GM23338 (cell line): ENCODE measurements around the gene ASXL2. TPM values are rescaled to one million over a fixed set of nuclear protein-coding genes. Genes with fewer than 3 reads are reported as not detected.

Experiments
- ATAC-seq: fragments of 200-7000 bp; cut with Tn5 transposase; 3 replicates; pipeline ENCODE4 v1.9.1; 2020
- DNase-seq: peaks from one replicate; pipeline ENCODE4 v3.0.0-alpha.2; 2015; ENCODE audit warnings: low spot score
- H2AFZ ChIP-seq: fragments of 200-600 bp; sonication (generic); 2 replicates; pipeline ENCODE4 v1.8.0; 2016; ENCODE audit warnings: antibody characterized with exemption, mild to moderate bottlenecking, moderate library complexity
- H3F3A ChIP-seq: fragments of 200-600 bp; sonication (generic); replicated peaks from 2 replicates; pipeline ENCODE4 v1.8.0; 2017; ENCODE audit warnings: antibody characterized with exemption, mixed run types, low read depth
- H3K27ac ChIP-seq: fragments of 200-600 bp; sonication (generic); 2 replicates; pipeline ENCODE4 v1.6.1; 2016; ENCODE audit warnings: low read depth
- H3K27me3 ChIP-seq: fragments of 200-600 bp; sonication (generic); 2 replicates; pipeline ENCODE4 v1.8.0; 2016; ENCODE audit warnings: mild to moderate bottlenecking, mixed run types, moderate library complexity; ENCODE audit not compliant: insufficient read depth
- H3K36me3 ChIP-seq: fragments of 200-600 bp; sonication (generic); 2 replicates; pipeline ENCODE4 v1.8.0; 2016; ENCODE audit warnings: mild to moderate bottlenecking; ENCODE audit not compliant: insufficient read depth
- H3K4me1 ChIP-seq: fragments of 200-600 bp; sonication (generic); 2 replicates; pipeline ENCODE4 v1.8.0; 2016; ENCODE audit warnings: mild to moderate bottlenecking, moderate library complexity; ENCODE audit not compliant: insufficient read depth
- H3K4me2 ChIP-seq: fragments of 200-600 bp; sonication (generic); 2 replicates; pipeline ENCODE4 v1.7.1; 2017; ENCODE audit warnings: mixed run types
- H3K4me3 ChIP-seq: fragments of 200-600 bp; sonication (generic); 2 replicates; pipeline ENCODE4 v1.6.1; 2016; ENCODE audit warnings: mixed run types
- H3K79me2 ChIP-seq: fragments of 200-600 bp; sonication (generic); replicated peaks from 2 replicates; pipeline ENCODE4 v1.8.0; 2017; ENCODE audit warnings: mild to moderate bottlenecking; ENCODE audit not compliant: insufficient read depth
- H3K9me2 ChIP-seq: fragments of 200-600 bp; sonication (generic); 2 replicates; pipeline ENCODE4 v1.8.0; 2017; ENCODE audit not compliant: insufficient read depth
- H4K20me1 ChIP-seq: fragments of 200-600 bp; sonication (generic); replicated peaks from 2 replicates; pipeline ENCODE4 v1.8.0; 2017; ENCODE audit warnings: mild to moderate bottlenecking; ENCODE audit not compliant: insufficient read depth
- H3K27ac Mint-ChIP-seq: 2 replicates; pipeline ENCODE4 v1.8.0; 2020; ENCODE audit warnings: inconsistent platforms, mild to moderate bottlenecking, moderate library complexity, mixed read lengths
- H3K27me3 Mint-ChIP-seq: 3 replicates; pipeline ENCODE4 v1.8.0; 2022; ENCODE audit warnings: low read depth, mild to moderate bottlenecking, moderate library complexity, mixed read lengths, inconsistent platforms; ENCODE audit not compliant: insufficient read depth, poor library complexity
- H3K36me3 Mint-ChIP-seq: 3 replicates; pipeline ENCODE4 v1.8.0; 2021; ENCODE audit warnings: low read depth, mild to moderate bottlenecking, inconsistent platforms, moderate library complexity, mixed read lengths
- H3K4me1 Mint-ChIP-seq: 3 replicates; pipeline ENCODE4 v1.8.0; 2020; ENCODE audit warnings: mild to moderate bottlenecking, inconsistent platforms, mixed read lengths
- H3K4me3 Mint-ChIP-seq: 3 replicates; pipeline ENCODE4 v1.8.0; 2021; ENCODE audit warnings: moderate library complexity, mild to moderate bottlenecking, inconsistent platforms, mixed read lengths
- H3K9me3 Mint-ChIP-seq: 3 replicates; pipeline ENCODE4 v1.8.0; 2020; ENCODE audit warnings: moderate library complexity, mild to moderate bottlenecking, inconsistent platforms, mixed read lengths
- CTCF ChIP-seq, 2 experiments: fragments of 200-600 bp in 1 of 2; sonication (generic) in 1 of 2; conservative IDR thresholded peaks; 2 replicates each; pipeline versions ENCODE4 v1.5.1 to v1.6.1; 2016 to 2017; ENCODE audit warnings: antibody characterized with exemption in 2 of 2, low read depth in 2 of 2, mild to moderate bottlenecking in 2 of 2, moderate library complexity in 1 of 2
- ETS1 ChIP-seq: IDR thresholded peaks from 2 replicates; pipeline ENCODE4 v1.6.1; 2016; ENCODE audit warnings: antibody characterized with exemption
- EZH2 ChIP-seq: fragments of 200-600 bp; sonication (generic); IDR thresholded peaks from one replicate; pipeline ENCODE4 v1.8.0; 2017; ENCODE audit warnings: antibody characterized with exemption, mild to moderate bottlenecking, low read depth; ENCODE audit not compliant: unreplicated experiment
- EZH2phosphoT487 ChIP-seq: fragments of 200-600 bp; sonication (generic); IDR thresholded peaks from one replicate; pipeline ENCODE4 v1.8.1; 2018; ENCODE audit warnings: antibody characterized with exemption; ENCODE audit not compliant: unreplicated experiment
- JUNB ChIP-seq: IDR thresholded peaks from one replicate; pipeline ENCODE4 v1.6.1; 2016; ENCODE audit warnings: antibody characterized with exemption; ENCODE audit not compliant: unreplicated experiment
- POLR2AphosphoS5 ChIP-seq: IDR thresholded peaks from 2 replicates; pipeline ENCODE4 v1.6.1; 2016; ENCODE audit warnings: antibody characterized with exemption, low read depth
- REST ChIP-seq: IDR thresholded peaks from one replicate; pipeline ENCODE4 v1.6.1; 2018; ENCODE audit warnings: antibody characterized with exemption; ENCODE audit not compliant: unreplicated experiment
- STAT1 ChIP-seq: IDR thresholded peaks from one replicate; pipeline ENCODE4 v1.6.1; 2016; ENCODE audit warnings: antibody characterized with exemption; ENCODE audit not compliant: unreplicated experiment
- ZNF114 ChIP-seq: fragments of 250-450 bp; sonication (Bioruptor Pico); IDR thresholded peaks from 2 replicates; pipeline ENCODE4 v1.5.0; 2020; ENCODE audit warnings: mild to moderate bottlenecking, moderate library complexity
- ZNF331 ChIP-seq: fragments of 250-450 bp; sonication (Bioruptor Pico); IDR thresholded peaks from 2 replicates; pipeline ENCODE4 v1.5.0; 2020; ENCODE audit warnings: low read depth, mild to moderate bottlenecking, moderate library complexity
- ZNF462 ChIP-seq: fragments of 250-450 bp; sonication (Bioruptor Pico); IDR thresholded peaks from 2 replicates; pipeline ENCODE4 v1.5.0; 2020; ENCODE audit warnings: mild to moderate bottlenecking, moderate library complexity
- polyA plus RNA-seq: library from polyadenylated mRNA; unstranded; fragments of >200 nt; fragmentation: Nextera tagmentation; extraction: Ambion mirVana; gene quantifications from 2 replicates; pipeline ENCODE4 v1.2.1, GENCODE V29; 2016
- total RNA-seq: library from RNA; depleted of rRNA; stranded (reverse); fragments of >200 nt; shearing (Covaris generic); gene quantifications from 2 replicates; pipeline ENCODE4 v1.2.3, GENCODE V29; 2014

Gene ASXL2
- total and polyA plus RNA-seq, 2 experiments from 2014 or later: 7.0 to 21.8 TPM

- no peak overlapping the region for H3K4me2 ChIP-seq
Observed at GRCh38 chr2:25790074-25790790, 88.1 kb downstream of the ASXL2 start.

More at GRCh38 chr2:25790074-25790790, 88.1 kb downstream of the ASXL2 start:
- DNase-seq (no peak), ATAC-seq (no peak)
- no peak overlapping the region for H3K4me3 ChIP-seq
- no peak overlapping the region for H2AFZ ChIP-seq
- Mint-ChIP-seq H3K27ac (no peak overlapping the region), H3K9me3 (no peaks in the 10 kb centered on the region), H3K4me1 (no peaks in the 10 kb centered on the region), H3K27me3 (no peaks in the 10 kb centered on the region), H3K36me3 (peaks cover 11% of the 10 kb centered on the region; the same call in 2 of the 3 replicates), H3K4me3 (no peak overlapping the region)
- H4K20me1 ChIP-seq: no peaks in the 10 kb centered on the region
- TF ChIP-seq EZH2phosphoT487 (no peak), JUNB (no peak), ZNF462 (no peak), ZNF331 (no peak), POLR2AphosphoS5 (no peak), CTCF (conservative IDR thresholded peaks at IDR 0.05; ENCODE audit: low read depth in 2 of 2) (no peak), REST (no peak), STAT1 (no peak), ETS1 (no peak), ZNF114 (CRISPR knock-in tag) (no peak), EZH2 (no peak)
- no peaks in the 10 kb centered on the region for H3K9me2 ChIP-seq
- no peak overlapping the region for H3K27ac ChIP-seq
- no peaks in the 10 kb centered on the region for H3K27me3 ChIP-seq
- 0 out of 2 replicates have a peak, but pooled peaks cover 7% of the 10 kb centered on the region for H3K79me2 ChIP-seq
- no peaks in the 10 kb centered on the region for H3K36me3 ChIP-seq
- H3F3A ChIP-seq: no peaks in the 10 kb centered on the region
- no peaks in the 10 kb centered on the region for H3K4me1 ChIP-seq
